HepG2 (cell line): Measurements from ENCODE around the gene YTHDF1. TPM values are rescaled to one million over a fixed set of nuclear protein-coding genes. Genes with fewer than 3 reads are reported as not detected.

Experiments
- ATAC-seq: fragments of 200-7000 bp; cut with Tn5 transposase; 3 replicates; pipeline ENCODE4 v1.9.1; 2020; ENCODE audit warnings: mild to moderate bottlenecking, moderate library complexity
- BruUV-seq: library from RNA; stranded (reverse); fragments of 400-500 nt; replicated peaks from 2 replicates; lab custom pipeline; 2021; lab: Mats Ljungman, UMichigan
- CTCF ChIA-PET: fragments of 300-600 bp; formaldehyde crosslinking; extraction: SDS; loops from one replicate; lab custom pipeline; 2021; ENCODE audit warnings: low total read pairs, inconsistent platforms, low intra/inter-chr PET ratio; lab: Yijun Ruan, JAX
- POLR2A ChIA-PET: fragments of 350-600 bp; sonication (Branson Sonifier 250); formaldehyde crosslinking; loops from one replicate; lab custom pipeline; 2020; ENCODE audit warnings: antibody characterized with exemption, inconsistent platforms; lab: Yijun Ruan, JAX
- DNase-seq: peaks from one replicate; pipeline ENCODE4 v3.0.0-alpha.2; 2015; ENCODE audit warnings: low spot score
- FAIRE-seq: peaks from 3 replicates; lab custom pipeline; 2011; peaks lifted over from hg19 to GRCh38; lab: Jason Lieb, UNC
- H2AFZ ChIP-seq: one replicate; pipeline ENCODE4 v1.6.1; 2011; ENCODE audit warnings: low read length, inconsistent platforms
- H3K27ac ChIP-seq: fragments of 300-600 bp; 3 replicates; pipeline ENCODE4 v1.8.0; 2011; ENCODE audit warnings: mixed run types, mild to moderate bottlenecking, mixed read lengths, low read length, inconsistent platforms; ENCODE audit not compliant: insufficient read depth; ENCODE audit errors: extremely low read length
- H3K27me3 ChIP-seq, 2 experiments: fragments of 200-600 bp in 1 of 2; 2 replicates in 1 of 2; 3 replicates in 1 of 2; pipeline versions ENCODE4 v1.6.0 to v1.8.0; 2011; ENCODE audit warnings: low read length in 2 of 2, mild to moderate bottlenecking in 2 of 2, moderate library complexity in 2 of 2, inconsistent platforms in 1 of 2; ENCODE audit not compliant: insufficient read depth in 2 of 2, control insufficient read depth in 1 of 2
- H3K36me3 ChIP-seq, 2 experiments: fragments of 200-600 bp in 1 of 2; replicated peaks in 1 of 2; 2 replicates in 1 of 2; 3 replicates in 1 of 2; pipeline versions ENCODE4 v1.5.1 to v1.8.0; 2011; ENCODE audit warnings: low read length in 2 of 2, inconsistent platforms in 1 of 2; ENCODE audit not compliant: insufficient read depth in 2 of 2, control insufficient read depth in 1 of 2
- H3K4me1 ChIP-seq: 2 replicates; pipeline ENCODE4 v1.5.1; 2012; ENCODE audit warnings: low read length, inconsistent platforms; ENCODE audit not compliant: insufficient read depth
- H3K4me2 ChIP-seq: 2 replicates; pipeline ENCODE4 v1.6.0; 2011; ENCODE audit warnings: low read depth, low read length, inconsistent platforms
- H3K4me3 ChIP-seq, 3 experiments: fragments of 200-600 bp in 1 of 3; sonication (generic), shearing (Covaris generic) in 1 of 3; replicated peaks in 1 of 3; 2 replicates each; pipeline ENCODE4 v1.5.1; 2011 to 2016; ENCODE audit warnings: low read length in 3 of 3, inconsistent platforms in 2 of 3, low read depth in 2 of 3, mild to moderate bottlenecking in 2 of 3, control low read depth in 1 of 3, mixed read lengths in 1 of 3; ENCODE audit not compliant: insufficient read depth in 1 of 3
- H3K79me2 ChIP-seq: one replicate; pipeline ENCODE4 v1.6.1; 2011; ENCODE audit warnings: low read length, inconsistent platforms; ENCODE audit not compliant: insufficient read depth
- H3K9ac ChIP-seq: 2 replicates; pipeline ENCODE4 v1.6.0; 2011; ENCODE audit warnings: mild to moderate bottlenecking, low read depth, low read length, inconsistent platforms; ENCODE audit not compliant: insufficient read depth
- H3K9me3 ChIP-seq: 2 replicates; pipeline ENCODE4 v1.5.1; 2012; ENCODE audit warnings: mild to moderate bottlenecking, low read length
- H4K20me1 ChIP-seq: 2 replicates; pipeline ENCODE4 v1.6.0; 2011; ENCODE audit warnings: inconsistent platforms, mild to moderate bottlenecking, low read length, moderate library complexity; ENCODE audit not compliant: insufficient read depth
- DBP ChIP-seq: sonication (generic); formaldehyde crosslinking; IDR thresholded peaks from 2 replicates; pipeline ENCODE4 v1.4.0; 2020; ENCODE audit warnings: missing genetic modification reagents; ENCODE audit errors: not compliant biosample characterization
- EZH2 ChIP-seq: conservative IDR thresholded peaks from 2 replicates; pipeline ENCODE4 v1.6.1; 2012; ENCODE audit warnings: mild to moderate bottlenecking, low read depth, low read length, moderate library complexity
- HDAC1 ChIP-seq: sonication (generic); formaldehyde crosslinking; IDR thresholded peaks from 2 replicates; pipeline ENCODE4 v1.5.1; 2020; ENCODE audit warnings: mild to moderate bottlenecking, missing genetic modification reagents
- HNRNPK ChIP-seq: fragments of 200-400 bp; formaldehyde crosslinking; IDR thresholded peaks from 2 replicates; pipeline ENCODE4 v1.6.1; 2018; ENCODE audit warnings: low read length, low read depth, moderate library complexity, mild to moderate bottlenecking; ENCODE audit not compliant: poor library complexity, severe bottlenecking
- RERE ChIP-seq: IDR thresholded peaks from 2 replicates; pipeline ENCODE4 v1.6.1; 2016; ENCODE audit warnings: low read depth, missing genetic modification reagents, missing compliant biosample characterization
- RFX1 ChIP-seq: fragments of 450-650 bp; IDR thresholded peaks from 2 replicates; pipeline ENCODE4 v1.6.1; 2017
- TOE1 ChIP-seq: sonication (generic); formaldehyde crosslinking; IDR thresholded peaks from 2 replicates; pipeline ENCODE4 v1.4.0; 2020; ENCODE audit warnings: mild to moderate bottlenecking, missing genetic modification reagents
- ZNF251 ChIP-seq: sonication (generic); formaldehyde crosslinking; IDR thresholded peaks from 2 replicates; pipeline ENCODE4 v1.9.0; 2021; ENCODE audit warnings: mild to moderate bottlenecking, missing genetic modification reagents
- ZNF510 ChIP-seq: sonication (generic); formaldehyde crosslinking; IDR thresholded peaks from 2 replicates; pipeline ENCODE4 v1.4.0; 2020; ENCODE audit warnings: low read depth, mild to moderate bottlenecking, missing genetic modification reagents
- ZNF557 ChIP-seq: sonication (generic); formaldehyde crosslinking; IDR thresholded peaks from 2 replicates; pipeline ENCODE4 v1.4.0; 2020; ENCODE audit warnings: missing genetic modification reagents
- ZNF737 ChIP-seq: sonication (generic); formaldehyde crosslinking; IDR thresholded peaks from 2 replicates; pipeline ENCODE4 v1.5.0; 2020; ENCODE audit warnings: missing genetic modification reagents, mild to moderate bottlenecking, borderline replicate concordance
- ZNF790 ChIP-seq: sonication (generic); formaldehyde crosslinking; IDR thresholded peaks from 2 replicates; pipeline ENCODE4 v1.8.0; 2022; ENCODE audit warnings: missing genetic modification reagents, mild to moderate bottlenecking, borderline replicate concordance
- WGBS: methylation state at CpG from one replicate; pipeline ENCODE4 v1.1.6; 2017; ENCODE audit warnings: low lambda C conversion rate; 5-methylcytosine and 5-hydroxymethylcytosine counted together
- in situ Hi-C: cut with HindIII; loops from 2 replicates; pipeline ENCODE4 v1.10.0; 2017; ENCODE audit warnings: low pct_unique_long_range_greater_than_20kb; ENCODE audit not compliant: extremely low pct_ligation_motif_present
- intact Hi-C: fragments of 100-400 bp; cut with micrococcal nuclease; formaldehyde crosslinking; loops from one replicate; pipeline ENCODE4 v1.10.0; 2022; ENCODE audit not compliant: unreplicated experiment
- polyA plus RNA-seq, 8 experiments: library from polyadenylated mRNA; depleted of rRNA in 3 of 8; stranded (reverse) in 7 of 8; unstranded in 1 of 8; fragments of >200 nt; fragmentation: Illumina TruSeq in 4 of 8; extraction: Trizol in 4 of 8; gene quantifications; 2 replicates each; pipeline versions ENCODE4 v1.2.1 to v1.2.3, GENCODE V29; 2011 to 2016; ENCODE audit warnings: low read depth in 4 of 8, missing spikeins in 1 of 8, mixed read lengths in 1 of 8; ENCODE audit not compliant: insufficient read depth in 1 of 8
- total RNA-seq, 5 experiments: library from RNA; depleted of rRNA; stranded (reverse); fragments of >200 nt; fragmentation: Illumina TruSeq; extraction: Trizol; gene quantifications; 2 replicates each; pipeline ENCODE4 v1.2.3, GENCODE V29; 2016; ENCODE audit warnings: low read depth in 1 of 5
- TF ChIP-seq, protein P1 (sequence below): sonication (generic); formaldehyde crosslinking; IDR thresholded peaks from 2 replicates; pipeline ENCODE4 v1.8.1; 2023; ENCODE audit warnings: mild to moderate bottlenecking, inconsistent platforms, moderate library complexity, missing genetic modification reagents, borderline replicate concordance
- TF ChIP-seq, protein P2 (sequence below): sonication (generic); formaldehyde crosslinking; conservative IDR thresholded peaks from 2 replicates; pipeline ENCODE4 v1.8.1; 2023; ENCODE audit warnings: missing genetic modification reagents

The YTHDF1 gene
- total and polyA plus RNA-seq, 2 of the 13 experiments (the other 11 are each of a cell fraction or from before 2014, with no cell fraction given): 34.5 to 37.7 TPM

GRCh38 chr20:63175038-63175895 is 40.7 kb downstream of the YTHDF1 start:
- Histone ChIP-seq H3K4me2 (no peak overlapping the region), H3K4me1 (peaks cover 26% of the 10 kb centered on the region), H3K79me2 (no peaks in the 10 kb centered on the region), H3K9me3 (no peaks in the 10 kb centered on the region), H3K27ac (no peak overlapping the region), H4K20me1 (peaks cover 46% of the 10 kb centered on the region; the same call in 1 of the 2 replicates), H2AFZ (no peak overlapping the region), H3K4me3 (no peak overlapping the region), H3K9ac (no peak overlapping the region), H3K36me3 (no peaks in the 10 kb centered on the region), H3K27me3 (peaks cover 18 to 95% of the 10 kb centered on the region in 2 experiments)
- POLR2A ChIA-PET: no interaction called here
- WGBS: 18% methylated on average over 63 of the region's 77 CpGs
- DNase-seq: no peak
- ATAC-seq: no peak
- no TSS peak for BruUV-seq
- CTCF ChIA-PET: no interaction called here
- intact Hi-C loops: no loop called here
- no peak for FAIRE-seq
- in situ Hi-C loops: no loop called here
- TF ChIP-seq HNRNPK (peak; percentile 26), EZH2 (peak; percentile 67; the same call in 1 of the 2 replicates), ZNF790 (no peak), ZNF737 (CRISPR knock-in tag) (no peak), ZNF251 (CRISPR knock-in tag) (no peak), DBP (no peak), TOE1 (no peak), ZNF510 (CRISPR knock-in tag) (no peak), RERE (CRISPR knock-in tag) (no peak), RFX1 (no peak), HDAC1 (CRISPR knock-in tag) (no peak), ZNF557 (CRISPR knock-in tag) (no peak)
- TF ChIP-seq, protein P1, sequence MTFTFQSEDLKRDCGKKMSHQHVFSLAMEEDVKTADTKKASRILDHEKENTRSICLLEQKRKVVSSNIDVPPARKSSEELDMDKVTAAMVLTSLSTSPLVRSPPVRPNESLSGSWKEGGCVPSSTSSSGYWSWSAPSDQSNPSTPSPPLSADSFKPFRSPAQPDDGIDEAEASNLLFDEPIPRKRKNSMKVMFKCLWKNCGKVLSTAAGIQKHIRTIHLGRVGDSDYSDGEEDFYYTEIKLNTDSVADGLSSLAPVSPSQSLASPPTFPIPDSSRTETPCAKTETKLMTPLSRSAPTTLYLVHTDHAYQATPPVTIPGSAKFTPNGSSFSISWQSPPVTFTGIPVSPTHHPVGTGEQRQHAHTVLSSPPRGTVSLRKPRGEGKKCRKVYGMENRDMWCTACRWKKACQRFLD (CRISPR knock-in tag): no peak
- TF ChIP-seq, protein P2, sequence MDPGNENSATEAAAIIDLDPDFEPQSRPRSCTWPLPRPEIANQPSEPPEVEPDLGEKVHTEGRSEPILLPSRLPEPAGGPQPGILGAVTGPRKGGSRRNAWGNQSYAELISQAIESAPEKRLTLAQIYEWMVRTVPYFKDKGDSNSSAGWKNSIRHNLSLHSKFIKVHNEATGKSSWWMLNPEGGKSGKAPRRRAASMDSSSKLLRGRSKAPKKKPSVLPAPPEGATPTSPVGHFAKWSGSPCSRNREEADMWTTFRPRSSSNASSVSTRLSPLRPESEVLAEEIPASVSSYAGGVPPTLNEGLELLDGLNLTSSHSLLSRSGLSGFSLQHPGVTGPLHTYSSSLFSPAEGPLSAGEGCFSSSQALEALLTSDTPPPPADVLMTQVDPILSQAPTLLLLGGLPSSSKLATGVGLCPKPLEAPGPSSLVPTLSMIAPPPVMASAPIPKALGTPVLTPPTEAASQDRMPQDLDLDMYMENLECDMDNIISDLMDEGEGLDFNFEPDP: no peak
